Measurements from ENCODE around the gene CAPN9.

DNA sequence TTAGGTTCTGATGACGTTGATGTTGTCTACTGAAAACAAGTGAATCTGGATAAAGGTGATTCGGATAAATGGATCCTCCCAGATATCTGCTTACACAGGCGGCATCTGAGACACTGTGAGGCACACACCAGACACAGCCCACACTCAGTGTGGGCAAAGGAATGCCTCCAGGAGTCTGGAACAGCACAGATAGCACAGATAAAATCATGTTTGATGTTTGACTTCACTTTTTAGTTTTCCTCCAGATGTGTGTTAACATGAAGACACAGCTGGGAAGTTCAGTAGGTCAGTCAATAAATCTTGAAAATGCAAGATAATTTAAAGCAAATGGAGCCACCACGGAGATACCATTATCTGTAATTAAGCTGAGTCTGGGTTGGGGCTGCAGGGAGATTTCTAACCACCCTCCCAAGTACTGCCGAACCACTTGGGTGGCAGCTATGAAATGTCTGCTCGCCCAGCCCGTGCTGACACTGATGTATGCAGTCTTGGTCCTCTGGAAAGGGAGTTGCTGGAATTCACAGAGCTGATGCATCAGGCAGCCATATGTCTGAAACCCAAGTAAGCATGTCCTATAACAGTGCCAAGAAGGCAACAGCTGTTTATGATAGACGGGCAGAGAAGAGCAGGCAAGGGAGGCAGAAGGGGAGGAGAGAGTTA is 11.7 kb downstream of the CAPN9 start:
- TF ChIP-seq POLR2A (IDR thresholded peaks at IDR 0.05), result no peak
- TF ChIP-seq CTCF (IDR thresholded peaks at IDR 0.05), result no peak
